GM19025 (cell line): ENCODE results near the gene ELMOD3.
"Not testable (repeated sequence)": the region's sequence is repeated elsewhere in the genome, so short reads cannot be mapped to it uniquely, and the experiment has no call there.

Experiments used
- ATAC-seq: cut with Tn5 transposase; IDR thresholded peaks from one replicate; pipeline ENCODE4 v1.9.1; 2021; ENCODE audit warnings: mild to moderate bottlenecking, low read depth, moderate library complexity; ENCODE audit not compliant: unreplicated experiment

ELMOD3 gene

GRCh38 chr2:85354286-85355072 is at the start of gene ELMOD3, which contains the start of gene RETSAT:
TSS of gene ELMOD3 (plus strand) at chr2:85354769. CDS start at chr2:85357199, 2,430 bp downstream.
TSS of gene RETSAT (minus strand) at chr2:85354528. CDS start at chr2:85354507, 21 bp downstream.
- peak; percentile 96 for ATAC-seq

- ATAC-seq: no peak
These were observed 47.1 kb upstream of the ELMOD3 start for GRCh38 chr2:85307527-85307897.

- no peak for ATAC-seq
These were observed 46.4 kb upstream of the ELMOD3 start for GRCh38 chr2:85308201-85308600.

- no peak for ATAC-seq
These were observed 45.5 kb upstream of the ELMOD3 start for GRCh38 chr2:85308896-85309555.

- peak; percentile 4 for ATAC-seq
These were observed 44.8 kb upstream of the ELMOD3 start for GRCh38 chr2:85309699-85310321.

GRCh38 chr2:85310330-85310729 is 44.2 kb upstream of the ELMOD3 start:
- ATAC-seq: peak; percentile 64

GRCh38 chr2:85312404-85312803 is 42.2 kb upstream of the ELMOD3 start:
- no peak for ATAC-seq

GRCh38 chr2:85314884-85315242 is 39.7 kb upstream of the ELMOD3 start:
- ATAC-seq: no peak

- not testable (repeated sequence) for ATAC-seq
These were observed 38.6 kb upstream of the ELMOD3 start for GRCh38 chr2:85315921-85316320.

- ATAC-seq: peak; percentile 72
These were observed 36.1 kb upstream of the ELMOD3 start for GRCh38 chr2:85318222-85319074.

- no peak for ATAC-seq
These were observed 34.8 kb upstream of the ELMOD3 start for GRCh38 chr2:85319796-85320195.

- ATAC-seq: no peak
These were observed 31.1 kb upstream of the ELMOD3 start for GRCh38 chr2:85323351-85323987.

- ATAC-seq: not testable (repeated sequence)
These were observed 30.6 kb upstream of the ELMOD3 start for GRCh38 chr2:85323988-85324367.

GRCh38 chr2:85324639-85325465 is 29.7 kb upstream of the ELMOD3 start:
- no peak for ATAC-seq

GRCh38 chr2:85325466-85325811 is 29.1 kb upstream of the ELMOD3 start:
- ATAC-seq: no peak

- peak; percentile 25 for ATAC-seq
These were observed 28.0 kb upstream of the ELMOD3 start for GRCh38 chr2:85326406-85327159.

- no peak for ATAC-seq
These were observed 27.3 kb upstream of the ELMOD3 start for GRCh38 chr2:85327160-85327821.
